Activated T-helper 9 cell treated with anti-CD3 and anti-CD28 coated beads, Interleukin-2, amount 50 U/mL, for 16 hours (primary cell): ENCODE measurements around the gene ZMAT5.

Experiments
- DNase-seq: peaks from one replicate; pipeline ENCODE4 v3.0.0-alpha.2; 2020; ENCODE audit warnings: low read depth

Gene ZMAT5

DNA sequence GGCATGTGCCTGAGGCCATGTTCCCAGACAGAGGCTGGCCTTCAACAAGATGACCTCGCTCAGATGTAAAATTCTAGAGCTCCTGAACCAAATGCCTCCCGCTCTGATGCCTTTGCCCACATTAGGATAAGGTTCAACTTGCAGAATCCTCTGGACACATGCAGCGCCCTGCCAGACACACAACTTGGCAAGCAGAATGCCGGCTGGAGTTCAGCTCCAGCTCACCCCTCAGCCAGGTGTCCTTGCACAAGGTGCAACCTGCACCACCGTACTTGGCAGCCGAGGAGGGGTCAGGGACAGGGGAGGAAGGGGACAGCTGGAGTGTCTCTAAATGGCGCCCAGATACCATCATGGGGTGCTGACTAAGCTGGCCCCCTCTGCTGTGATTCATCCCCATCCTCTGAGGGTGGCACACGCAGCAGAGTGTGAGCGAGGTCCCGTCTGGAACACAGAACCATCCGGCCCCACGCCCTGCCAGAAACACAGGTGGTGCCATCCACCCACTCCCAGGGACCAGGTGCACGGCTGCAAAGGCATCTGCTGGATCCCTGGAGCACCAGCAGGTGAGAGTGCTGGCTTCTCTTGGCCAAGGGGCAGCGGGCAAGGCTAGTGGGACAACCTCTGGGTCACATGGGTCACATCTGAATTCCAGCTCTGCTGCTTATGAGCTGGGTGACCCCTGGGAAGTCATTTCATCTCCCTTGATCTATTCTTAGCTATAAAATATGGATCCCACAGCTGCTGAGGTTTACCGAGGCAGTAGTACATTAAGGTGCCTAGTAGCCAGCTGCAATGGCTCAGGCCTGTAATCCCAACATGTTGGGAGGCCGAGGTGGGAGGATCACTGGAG, 12.8 kb downstream of the ZMAT5 start:
- no peak for DNase-seq

GRCh38 chr22:29751669-29752068, 15.1 kb downstream of the ZMAT5 start:
- no peak for DNase-seq

DNA sequence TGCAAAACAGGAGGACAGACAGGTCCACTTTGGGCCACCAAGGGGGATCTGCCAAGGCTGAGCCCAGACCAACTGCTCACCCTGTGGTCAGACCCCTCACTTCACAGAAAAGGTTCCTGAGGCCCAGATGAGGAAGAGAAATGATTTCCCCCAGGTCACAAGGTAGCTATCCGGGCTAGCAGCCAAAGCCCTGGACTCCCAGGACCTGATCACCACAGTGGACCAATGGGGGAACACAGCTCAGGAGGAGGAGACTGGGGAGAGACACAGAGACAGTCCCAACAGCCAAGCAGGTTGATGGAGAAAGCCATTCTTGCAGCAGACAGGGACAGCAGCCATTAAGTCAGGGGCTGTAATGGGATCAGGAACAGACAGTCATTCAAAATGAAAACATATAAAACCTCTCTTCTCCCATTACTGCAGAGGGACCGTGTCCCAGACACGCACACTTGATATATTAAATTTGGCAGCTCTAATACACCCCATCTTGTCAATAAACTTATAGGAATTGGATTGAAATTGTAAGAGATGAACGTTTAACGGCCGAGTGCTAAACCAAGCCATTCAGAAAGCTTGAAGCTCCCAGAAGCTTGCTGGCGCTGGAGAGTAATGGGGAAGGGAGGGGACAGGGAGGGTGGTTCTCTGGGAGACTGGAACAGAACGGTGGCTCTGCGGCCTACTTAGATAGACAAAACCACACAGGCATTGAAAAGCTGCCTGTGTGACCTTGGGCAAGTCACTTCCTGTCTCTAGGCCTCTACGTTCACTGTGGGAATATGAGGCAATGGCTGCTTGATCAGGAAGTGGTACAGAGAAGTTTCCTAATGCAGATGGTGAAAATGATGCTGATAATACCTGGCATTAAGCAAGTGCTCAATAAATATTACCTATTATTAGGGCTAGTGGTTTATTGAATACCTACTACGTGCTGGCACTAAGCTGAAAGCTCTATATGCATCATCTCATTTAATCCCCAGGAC, 16.0 kb downstream of the ZMAT5 start:
- DNase-seq = no peak

GRCh38 chr22:29750029-29750428, 16.8 kb downstream of the ZMAT5 start:
- no peak for DNase-seq

DNA sequence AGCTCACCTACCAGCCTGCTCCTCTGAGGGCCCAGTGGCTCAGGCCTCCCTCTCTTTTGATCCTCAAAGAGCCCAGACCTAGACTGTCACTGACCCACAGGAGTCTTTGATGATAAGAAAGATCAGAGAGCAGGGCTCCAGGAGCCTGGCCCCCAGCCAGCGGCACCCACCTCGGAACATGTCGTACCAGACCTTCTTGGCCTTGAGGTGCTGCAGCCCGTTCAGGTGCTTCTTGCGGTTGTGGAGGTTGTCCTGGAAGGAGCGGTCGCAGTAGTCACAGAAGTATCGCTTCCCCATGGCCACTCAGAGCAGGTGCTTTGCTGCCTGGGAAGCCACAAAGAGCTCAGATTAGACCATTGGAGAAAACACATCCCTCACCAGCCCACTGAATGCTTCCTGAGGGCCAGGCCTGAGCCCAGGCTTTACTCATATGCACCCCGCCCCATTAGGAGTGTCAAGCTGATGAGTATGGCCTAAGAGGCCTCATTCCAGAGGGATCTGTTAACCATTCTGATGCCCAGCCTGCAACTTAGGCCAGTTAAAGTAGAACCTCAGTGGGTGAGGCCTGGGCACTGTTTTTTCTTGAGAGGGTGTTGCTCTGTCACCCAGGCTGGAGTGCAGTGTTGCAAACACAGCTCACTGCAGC, 18.4 kb downstream of the ZMAT5 start:
- DNase-seq = no peak

- no peak for DNase-seq
Measured at GRCh38 chr22:29747832-29748231, 19.0 kb downstream of the ZMAT5 start.

GRCh38 chr22:29744902-29745301, 21.9 kb downstream of the ZMAT5 start:
- DNase-seq = no peak

DNA sequence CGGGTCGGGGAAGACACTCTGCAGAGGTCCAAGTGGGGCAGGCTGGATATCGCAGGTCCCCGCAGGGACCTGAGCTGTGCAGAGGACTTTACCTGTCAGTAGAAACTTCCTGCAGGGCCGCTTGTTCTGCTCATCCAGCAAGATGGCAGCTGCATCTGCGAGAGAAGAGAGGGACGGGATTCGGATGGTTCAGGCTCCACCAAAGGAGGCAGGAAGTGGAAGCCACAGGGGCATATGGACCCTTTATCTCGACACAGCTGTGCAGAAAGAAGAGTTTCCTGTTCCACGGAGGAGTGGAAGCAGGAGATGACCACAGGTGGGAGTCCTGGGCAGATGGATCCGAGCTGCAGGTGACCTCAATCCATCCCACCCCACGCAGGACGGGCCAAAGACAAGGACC, 24.5 kb downstream of the ZMAT5 start:
- no peak for DNase-seq

DNA sequence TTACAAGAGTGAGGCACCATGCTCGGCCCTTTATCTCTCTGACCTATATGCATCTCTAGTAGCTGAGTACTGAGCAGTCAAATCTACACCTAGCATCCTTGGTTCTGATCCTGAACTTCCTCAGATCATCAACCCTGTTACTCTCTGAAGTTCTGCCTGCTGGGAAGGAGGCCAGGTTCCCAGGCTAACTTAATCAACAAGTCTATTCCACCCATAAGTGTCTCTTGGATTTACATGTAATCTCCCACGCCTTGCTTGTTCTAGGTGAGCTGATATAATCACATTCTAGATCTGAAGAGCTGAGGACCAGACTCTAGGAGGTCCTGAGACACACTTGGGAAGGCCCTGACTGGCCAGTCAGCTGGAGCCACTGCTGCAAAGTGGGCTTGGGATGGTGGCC, 24.9 kb downstream of the ZMAT5 start:
- no peak for DNase-seq

DNA sequence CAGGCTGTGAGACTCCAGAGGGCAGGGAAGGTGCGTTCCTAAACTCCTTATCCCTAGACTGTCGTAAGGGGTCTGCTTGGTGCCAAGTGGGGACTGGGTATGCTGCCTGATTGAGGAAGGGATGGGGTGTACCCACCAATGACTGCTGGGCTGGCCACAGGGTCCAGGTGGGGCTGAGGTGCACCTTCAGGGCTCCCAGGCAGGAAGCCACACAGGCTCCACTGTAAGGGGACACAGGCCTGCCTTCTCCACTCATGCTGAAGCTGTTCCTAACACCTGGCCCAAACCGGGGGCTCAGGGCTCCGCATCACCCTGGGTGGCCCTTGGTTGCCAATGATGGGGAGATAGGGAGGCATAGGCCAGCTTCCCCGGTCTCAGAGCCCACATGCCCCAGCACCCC, 26.6 kb downstream of the ZMAT5 start:
- no peak for DNase-seq

- no peak for DNase-seq
Measured at GRCh38 chr22:29739346-29739875, 27.4 kb downstream of the ZMAT5 start.

DNA sequence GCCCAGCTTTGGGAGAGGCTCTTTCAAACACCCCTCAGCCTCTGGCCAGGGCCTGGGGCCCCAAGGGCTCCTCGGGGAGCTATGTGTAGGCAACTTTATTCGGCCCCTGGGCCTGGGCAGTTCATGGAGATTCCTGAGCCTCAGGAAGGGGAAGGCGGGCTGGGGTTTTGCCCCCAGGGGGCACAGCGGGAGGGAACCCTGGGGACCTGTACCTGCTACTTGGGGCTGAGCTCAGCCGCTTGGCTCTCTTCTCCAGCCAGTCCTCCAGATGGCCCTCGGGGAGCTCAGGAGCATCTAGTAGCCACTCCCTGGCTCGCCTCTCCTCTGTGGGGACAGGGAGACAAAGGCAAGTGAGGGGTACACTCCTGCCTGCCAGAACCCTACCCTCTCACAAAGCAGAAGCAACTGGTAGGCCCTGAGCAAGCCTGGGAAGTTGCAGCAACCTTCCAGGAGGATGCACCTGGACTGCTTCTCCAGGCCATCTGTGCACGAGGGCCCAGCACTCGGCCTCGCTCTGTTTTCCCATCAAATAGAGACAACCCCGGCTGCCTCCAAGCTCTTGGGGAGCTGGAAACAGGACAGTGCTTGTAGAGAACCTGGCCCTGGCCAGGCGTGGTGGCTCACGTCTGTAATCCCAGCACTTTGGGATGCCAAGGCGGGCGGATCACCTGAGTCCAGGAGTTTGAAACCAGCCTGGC, 28.5 kb downstream of the ZMAT5 start:
- no peak for DNase-seq

GRCh38 chr22:29737251-29738117, 29.3 kb downstream of the ZMAT5 start:
- no peak for DNase-seq

GRCh38 chr22:29735416-29735815, 31.4 kb downstream of the ZMAT5 start:
- no peak for DNase-seq

- DNase-seq = no peak
Measured at GRCh38 chr22:29734838-29735237, 32.0 kb downstream of the ZMAT5 start.

DNA sequence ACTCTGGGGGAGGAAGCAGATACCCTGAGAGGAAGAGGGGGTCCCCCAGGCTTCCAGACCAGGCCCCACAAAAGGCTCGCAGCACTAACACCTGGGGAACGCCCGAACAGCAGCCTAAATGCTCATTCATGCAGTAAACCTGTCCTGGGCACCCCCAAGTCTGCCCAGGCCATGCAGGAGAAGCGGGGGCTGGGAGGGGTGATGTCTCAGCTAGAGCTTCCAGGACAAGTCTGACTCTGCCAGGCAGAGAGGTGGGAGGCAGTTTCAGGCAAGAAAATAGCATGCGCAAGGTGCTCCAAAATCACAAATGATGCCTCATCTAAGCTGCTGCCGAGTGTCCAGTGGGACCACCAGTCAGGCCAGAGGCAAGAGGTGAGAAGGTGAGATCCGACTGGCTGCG, 32.4 kb downstream of the ZMAT5 start:
- DNase-seq = no peak

DNA sequence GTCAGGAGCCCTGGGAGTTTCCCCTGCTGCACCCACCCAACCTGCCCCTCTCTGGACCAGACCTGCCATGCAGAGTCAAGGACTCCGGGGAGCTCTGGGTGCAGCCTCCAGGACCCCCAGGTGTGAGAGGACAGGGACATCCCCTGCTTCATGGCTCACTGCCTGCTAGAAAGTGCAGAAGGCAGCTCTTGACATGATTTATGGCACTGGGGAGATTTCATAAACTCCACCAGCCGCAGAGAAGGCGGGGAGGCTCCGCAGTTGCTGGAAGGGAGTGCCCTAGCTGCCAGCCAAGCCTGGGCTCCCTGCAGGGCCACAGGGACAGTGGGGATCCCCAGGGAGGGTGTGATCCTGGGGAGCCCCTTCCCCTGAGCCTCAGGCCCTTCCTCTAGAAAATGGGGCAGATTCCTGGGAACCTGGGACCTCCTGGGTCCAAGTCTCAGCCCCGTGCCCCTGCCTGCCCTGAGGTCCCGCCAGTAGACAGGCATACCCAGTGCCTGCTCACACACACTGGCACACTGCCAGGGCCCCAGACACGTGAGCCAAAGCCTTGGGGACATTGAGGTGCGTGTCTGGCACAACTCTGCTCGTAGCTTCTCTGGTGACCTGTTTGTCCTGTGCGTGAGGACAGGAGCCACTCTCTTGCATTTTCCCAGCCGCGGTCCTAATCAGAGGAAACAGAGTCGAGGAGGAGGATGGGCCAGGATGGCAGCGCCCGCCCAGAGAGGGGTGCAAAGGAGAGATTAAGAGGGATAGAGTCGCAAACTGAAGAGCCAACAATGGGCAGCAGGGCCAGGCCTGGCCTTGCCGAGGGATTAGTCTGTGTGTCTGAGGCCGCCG, 33.2 kb downstream of the ZMAT5 start:
- no peak for DNase-seq

DNA sequence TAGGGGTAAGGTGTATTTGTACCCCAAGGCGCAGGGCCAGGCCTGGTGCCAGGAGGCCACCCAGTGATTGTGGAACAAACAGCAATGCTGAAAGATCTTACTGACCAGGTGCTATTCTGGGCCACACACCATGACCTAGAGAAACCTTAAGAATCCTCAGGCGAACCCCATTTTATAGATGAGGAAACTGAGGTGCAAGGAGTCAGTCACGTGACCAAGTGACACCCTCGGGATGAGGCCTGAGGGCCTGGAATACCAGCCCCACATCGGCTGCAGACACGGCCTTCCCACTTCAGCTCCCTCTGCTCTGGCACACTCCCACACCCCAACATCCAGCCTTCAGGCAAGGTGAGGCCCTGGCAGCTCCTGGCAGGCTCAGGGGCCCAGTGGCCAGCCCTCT, 33.9 kb downstream of the ZMAT5 start:
- DNase-seq = no peak

GRCh38 chr22:29731058-29731850, 35.6 kb downstream of the ZMAT5 start:
- DNase-seq = no peak
